Endodermal cell (in vitro differentiated cells): ENCODE data around the gene MRPL20. TPM values are rescaled to one million over a fixed set of nuclear protein-coding genes. Genes with fewer than 3 reads are reported as not detected.

Source experiments
- DNase-seq: peaks from one replicate; pipeline ENCODE4 v3.0.0-alpha.2; 2017
- H3K27ac ChIP-seq: 2 replicates; pipeline ENCODE4 v1.5.1; 2013; ENCODE audit warnings: mild to moderate bottlenecking, low read depth, low read length, moderate library complexity
- H3K27me3 ChIP-seq: 2 replicates; pipeline ENCODE4 v1.6.1; 2013; ENCODE audit warnings: mild to moderate bottlenecking, low read length, moderate library complexity; ENCODE audit not compliant: insufficient read depth, control insufficient read depth, poor library complexity, severe bottlenecking
- H3K36me3 ChIP-seq: 2 replicates; pipeline ENCODE4 v1.7.0; 2013; ENCODE audit warnings: mild to moderate bottlenecking, low read length, moderate library complexity; ENCODE audit not compliant: control insufficient read depth, insufficient read depth
- H3K4me1 ChIP-seq: one replicate; pipeline ENCODE4 v1.7.0; 2013; ENCODE audit warnings: low read length; ENCODE audit not compliant: control insufficient read depth, insufficient read depth
- H3K4me3 ChIP-seq: 2 replicates; pipeline ENCODE4 v1.5.1; 2013; ENCODE audit warnings: mild to moderate bottlenecking, low read length, moderate library complexity
- H3K9ac ChIP-seq: 2 replicates; pipeline ENCODE4 v1.6.1; 2013; ENCODE audit warnings: mild to moderate bottlenecking, low read length, moderate library complexity; ENCODE audit not compliant: poor library complexity, severe bottlenecking; ENCODE audit errors: extremely low read depth
- H3K9me3 ChIP-seq: 2 replicates; pipeline ENCODE4 v1.6.1; 2013; ENCODE audit warnings: mild to moderate bottlenecking, low read length, moderate library complexity; ENCODE audit not compliant: control insufficient read depth
- H3K27ac Mint-ChIP-seq: 2 replicates; pipeline ENCODE4 v1.8.0; 2020; ENCODE audit warnings: mixed read lengths
- H3K27me3 Mint-ChIP-seq: 2 replicates; pipeline ENCODE4 v1.8.0; 2021; ENCODE audit warnings: mild to moderate bottlenecking, mixed read lengths; ENCODE audit not compliant: insufficient read depth
- H3K36me3 Mint-ChIP-seq: 2 replicates; pipeline ENCODE4 v1.8.0; 2020; ENCODE audit warnings: low read depth, mixed read lengths
- H3K4me1 Mint-ChIP-seq: 2 replicates; pipeline ENCODE4 v1.8.0; 2020; ENCODE audit warnings: mixed read lengths
- H3K4me3 Mint-ChIP-seq: 2 replicates; pipeline ENCODE4 v1.8.0; 2020; ENCODE audit warnings: mild to moderate bottlenecking, moderate library complexity, mixed read lengths
- H3K9me3 Mint-ChIP-seq: 2 replicates; pipeline ENCODE4 v1.8.0; 2020; ENCODE audit warnings: mild to moderate bottlenecking, mixed read lengths
- CTCF ChIP-seq: fragments of 200-600 bp; sonication (generic); conservative IDR thresholded peaks from 2 replicates; pipeline ENCODE4 v1.5.0; 2021; ENCODE audit warnings: antibody characterized with exemption, mild to moderate bottlenecking
- WGBS, 2 experiments: methylation state at CpG; one replicate each; pipeline versions ENCODE4 v1.1.5 to v1.1.7; 2013; ENCODE audit warnings: missing lambda C conversion rate in 2 of 2, mixed read lengths in 1 of 2; ENCODE audit not compliant: insufficient coverage in 1 of 2, insufficient read length in 1 of 2; 5-methylcytosine and 5-hydroxymethylcytosine counted together
- total RNA-seq, 2 donors: library from RNA; stranded (reverse); fragmentation: NEBNext Ultra II Directional in 1 of 2; extraction: Animal tissue kit (Norgen Biotek cat#: 25700) in 1 of 2; gene quantifications; 2 replicates in 1 of 2; 3 replicates in 1 of 2; pipeline ENCODE4 v1.2.1, GENCODE V29; 2021

MRPL20 gene
- total RNA-seq, 2 donors from 2014 or later: 109 to 129 TPM

- no peak overlapping the region for H3K4me3 Mint-ChIP-seq
- peak; percentile 80 for DNase-seq
- no peaks in the 10 kb centered on the region for H3K36me3 Mint-ChIP-seq
- Histone ChIP-seq H3K36me3 (no peaks in the 10 kb centered on the region), H3K9me3 (no peaks in the 10 kb centered on the region), H3K4me3 (no peak overlapping the region), H3K4me1 (peaks cover 17% of the 10 kb centered on the region), H3K9ac (no peak overlapping the region), H3K27me3 (peaks cover 16% of the 10 kb centered on the region), H3K27ac (peak overlapping the region; percentile 79)
- H3K4me1 Mint-ChIP-seq: peaks cover 12% of the 10 kb centered on the region
- TF ChIP-seq CTCF: no peak
- H3K27ac Mint-ChIP-seq: no peak overlapping the region
- 53 to 64% methylated on average over 11 to 12 of the region's 12 CpGs for WGBS, 2 experiments
- no peaks in the 10 kb centered on the region for H3K9me3 Mint-ChIP-seq
- peaks cover 4% of the 10 kb centered on the region for H3K27me3 Mint-ChIP-seq
Observed at GRCh38 chr1:1433804-1434130, 26.7 kb upstream of the MRPL20 start.

- Mint-ChIP-seq H3K36me3 (no peaks in the 10 kb centered on the region), H3K27me3 (peaks cover 8% of the 10 kb centered on the region), H3K4me3 (no peak overlapping the region), H3K4me1 (peaks cover 12% of the 10 kb centered on the region), H3K27ac (no peak overlapping the region), H3K9me3 (peaks cover 3% of the 10 kb centered on the region)
- TF ChIP-seq CTCF: no peak
- Histone ChIP-seq H3K9ac (no peak overlapping the region), H3K4me1 (peaks cover 17% of the 10 kb centered on the region), H3K9me3 (no peaks in the 10 kb centered on the region), H3K27me3 (peaks cover 16% of the 10 kb centered on the region), H3K36me3 (no peaks in the 10 kb centered on the region), H3K4me3 (no peak overlapping the region), H3K27ac (peak overlapping the region; percentile 79)
- 56 to 63% methylated on average over 25 to 34 of the region's 34 CpGs for WGBS, 2 experiments
- DNase-seq: peak; percentile 86
Observed at GRCh38 chr1:1432951-1433803, 26.1 kb upstream of the MRPL20 start.

GRCh38 chr1:1432274-1432950, 25.3 kb upstream of the MRPL20 start:
- Mint-ChIP-seq H3K27ac (no peak overlapping the region), H3K9me3 (peaks cover 3% of the 10 kb centered on the region), H3K36me3 (no peaks in the 10 kb centered on the region), H3K27me3 (peaks cover 8% of the 10 kb centered on the region), H3K4me3 (no peak overlapping the region), H3K4me1 (peaks cover 12% of the 10 kb centered on the region)
- TF ChIP-seq CTCF: no peak
- peak overlapping the region; percentile 79 for H3K27ac ChIP-seq
- no peaks in the 10 kb centered on the region for H3K36me3 ChIP-seq
- DNase-seq: no peak
- 85 to 87% methylated on average over 19 to 28 of the region's 28 CpGs for WGBS, 2 experiments
- no peaks in the 10 kb centered on the region for H3K9me3 ChIP-seq
- no peak overlapping the region for H3K9ac ChIP-seq
- peaks cover 17% of the 10 kb centered on the region for H3K4me1 ChIP-seq
- H3K4me3 ChIP-seq: no peak overlapping the region
- peaks cover 16% of the 10 kb centered on the region for H3K27me3 ChIP-seq
